IMR-90 (cell line): ENCODE results near the gene CFAP61. TPM values are rescaled to one million over a fixed set of nuclear protein-coding genes. Genes with fewer than 3 reads are reported as not detected.
A peak's percentile ranks its signal among the peaks of the same experiment; 100 is the strongest.

ENCODE experiments used
- ATAC-seq: fragments of 200-7000 bp; cut with Tn5 transposase; 2 replicates; pipeline ENCODE4 v1.9.1; 2020; ENCODE audit warnings: low read depth, mild to moderate bottlenecking, moderate library complexity
- BruUV-seq: library from RNA; stranded (reverse); fragments of 400-500 nt; replicated peaks from 2 replicates; lab custom pipeline; 2021; lab: Mats Ljungman, UMichigan
- CTCF ChIA-PET: fragments of 300-600 bp; formaldehyde crosslinking; extraction: SDS; loops from one replicate; lab custom pipeline; 2021; ENCODE audit warnings: antibody characterized with exemption; lab: Yijun Ruan, JAX
- POLR2A ChIA-PET: fragments of 300-600 bp; sonication (Branson Sonifier 250); formaldehyde crosslinking; loops from one replicate; lab custom pipeline; 2022; ENCODE audit warnings: antibody characterized with exemption; ENCODE audit not compliant: unreplicated experiment; lab: Charles Lee
- DNase-seq: peaks from one replicate; pipeline ENCODE4 v3.0.0; 2013
- H2AFZ ChIP-seq: replicated peaks from 2 replicates; pipeline ENCODE3; 2013; ENCODE audit warnings: low read length, mild to moderate bottlenecking; ENCODE audit not compliant: poor library complexity
- H2AK5ac ChIP-seq: 2 replicates; pipeline ENCODE4 v1.6.1; 2013; ENCODE audit warnings: low read depth, low read length, inconsistent platforms
- H2AK9ac ChIP-seq: replicated peaks from 2 replicates; pipeline ENCODE3; 2013; ENCODE audit warnings: mild to moderate bottlenecking, low read depth, low read length, moderate library complexity; ENCODE audit not compliant: poor library complexity
- H2BK120ac ChIP-seq: 2 replicates; pipeline ENCODE4 v1.6.1; 2013; ENCODE audit warnings: low read depth, low read length, inconsistent platforms
- H2BK15ac ChIP-seq: 3 replicates; pipeline ENCODE4 v1.6.1; 2013; ENCODE audit warnings: low read depth, low read length, inconsistent platforms
- H2BK20ac ChIP-seq: 2 replicates; pipeline ENCODE4 v1.6.1; 2013; ENCODE audit warnings: low read depth, mild to moderate bottlenecking, inconsistent platforms, low read length, moderate library complexity
- H2BK5ac ChIP-seq: 2 replicates; pipeline ENCODE4 v1.6.1; 2013; ENCODE audit warnings: mild to moderate bottlenecking, low read depth, low read length, inconsistent platforms; ENCODE audit not compliant: poor library complexity, severe bottlenecking
- H3K14ac ChIP-seq: replicated peaks from 2 replicates; pipeline ENCODE4 v1.6.1; 2013; ENCODE audit warnings: low read depth, low read length, inconsistent platforms
- H3K18ac ChIP-seq: 2 replicates; pipeline ENCODE4 v1.6.1; 2013; ENCODE audit warnings: low read depth, low read length, control low read depth
- H3K23ac ChIP-seq: 2 replicates; pipeline ENCODE4 v1.6.1; 2013; ENCODE audit warnings: low read depth, low read length, inconsistent platforms
- H3K27ac ChIP-seq: 2 replicates; pipeline ENCODE4 v1.5.1; 2013; ENCODE audit warnings: mild to moderate bottlenecking, control low read depth, low read length; ENCODE audit not compliant: insufficient read depth
- H3K27me3 ChIP-seq: 2 replicates; pipeline ENCODE4 v1.6.1; 2013; ENCODE audit warnings: low read length; ENCODE audit not compliant: control insufficient read depth, insufficient read depth
- H3K36me3 ChIP-seq: 2 replicates; pipeline ENCODE4 v1.6.1; 2013; ENCODE audit warnings: low read length, mixed read lengths; ENCODE audit not compliant: control insufficient read depth, insufficient read depth
- H3K4ac ChIP-seq: 2 replicates; pipeline ENCODE4 v1.6.1; 2013; ENCODE audit warnings: low read depth, low read length, inconsistent platforms
- H3K4me1 ChIP-seq: 2 replicates; pipeline ENCODE4 v1.6.1; 2013; ENCODE audit warnings: low read length, mixed read lengths; ENCODE audit not compliant: control insufficient read depth, insufficient read depth
- H3K4me2 ChIP-seq: 2 replicates; pipeline ENCODE4 v1.6.1; 2013; ENCODE audit warnings: low read depth, mild to moderate bottlenecking, control low read depth, low read length, moderate library complexity
- H3K4me3 ChIP-seq: 2 replicates; pipeline ENCODE4 v1.5.1; 2013; ENCODE audit warnings: low read depth, mild to moderate bottlenecking, control low read depth, low read length, moderate library complexity; ENCODE audit not compliant: insufficient read depth
- H3K56ac ChIP-seq: 2 replicates; pipeline ENCODE4 v1.6.1; 2013; ENCODE audit warnings: low read length, inconsistent platforms; ENCODE audit not compliant: insufficient read depth; ENCODE audit errors: extremely low read depth
- H3K79me1 ChIP-seq, 2 experiments: 2 replicates each; pipeline ENCODE4 v1.6.1; 2013; ENCODE audit warnings: low read length in 2 of 2, inconsistent platforms in 1 of 2, low read depth in 1 of 2
- H3K9ac ChIP-seq: 2 replicates; pipeline ENCODE4 v1.6.1; 2013; ENCODE audit warnings: low read depth, low read length, control low read depth
- H3K9me1 ChIP-seq: 2 replicates; pipeline ENCODE4 v1.6.1; 2013; ENCODE audit warnings: low read length, inconsistent platforms; ENCODE audit not compliant: insufficient read depth
- H3K9me3 ChIP-seq: 2 replicates; pipeline ENCODE4 v1.6.1; 2013; ENCODE audit warnings: low read length; ENCODE audit not compliant: control insufficient read depth, insufficient read depth
- H4K20me1 ChIP-seq: 2 replicates; pipeline ENCODE4 v1.6.1; 2013; ENCODE audit warnings: low read length, inconsistent platforms; ENCODE audit not compliant: insufficient read depth
- H4K5ac ChIP-seq: 2 replicates; pipeline ENCODE4 v1.6.1; 2013; ENCODE audit warnings: mild to moderate bottlenecking, low read depth, low read length, control low read depth
- H4K8ac ChIP-seq, 2 experiments: 2 replicates each; pipeline ENCODE4 v1.6.1; 2013; ENCODE audit warnings: low read depth in 2 of 2, low read length in 2 of 2, control low read depth in 1 of 2, inconsistent platforms in 1 of 2
- H4K91ac ChIP-seq: 2 replicates; pipeline ENCODE4 v1.6.1; 2013; ENCODE audit warnings: low read depth, low read length, inconsistent platforms; ENCODE audit not compliant: insufficient read depth
- BHLHE40 ChIP-seq: fragments of 150-350 bp; IDR thresholded peaks from 2 replicates; pipeline ENCODE4 v1.6.1; 2016; ENCODE audit warnings: mild to moderate bottlenecking, low read depth, low read length
- CEBPB ChIP-seq: IDR thresholded peaks from 2 replicates; pipeline ENCODE4 v1.6.1; 2012; ENCODE audit warnings: low read depth, low read length, improper control_type of control experiment
- whole genome bisulfite sequencing, 2 experiments: methylation state at CpG; one replicate each; pipeline versions ENCODE4 v1.1.5 to v1.1.7; 2013; ENCODE audit warnings: missing lambda C conversion rate in 2 of 2; ENCODE audit not compliant: insufficient read length in 1 of 2; ENCODE audit errors: extremely low coverage in 2 of 2; 5-methylcytosine and 5-hydroxymethylcytosine counted together
- dilution Hi-C: fragments of 300-500 bp; cut with HindIII; formaldehyde crosslinking; loops from one replicate; pipeline ENCODE4 v1.14.3; 2018; ENCODE audit warnings: low sequenced_read_pairs; ENCODE audit not compliant: unreplicated experiment
- in situ Hi-C: fragments of 300-500 bp; cut with MboI; formaldehyde crosslinking; loops from 3 replicates; pipeline ENCODE4 v1.14.3; 2019; ENCODE audit warnings: low sequenced_read_pairs, inconsistent platforms, mixed read lengths
- intact Hi-C: fragments of 100-400 bp; cut with micrococcal nuclease; formaldehyde crosslinking; loops from 2 replicates; pipeline ENCODE4 v1.10.0; 2022
- polyA plus RNA-seq, 3 experiments: library from polyadenylated mRNA; depleted of rRNA; stranded (reverse); fragments of >200 nt; gene quantifications; 2 replicates each; pipeline ENCODE4 v1.2.3, GENCODE V29; 2012; ENCODE audit warnings: low replicate concordance in 1 of 3
- total RNA-seq: library from RNA; depleted of rRNA; stranded (reverse); fragments of >200 nt; gene quantifications from 2 replicates; pipeline ENCODE4 v1.2.3, GENCODE V29; 2012

CFAP61 gene
- total and polyA plus RNA-seq, 2 of the 4 experiments (the other 2 are of a cell fraction), result 0.07 TPM; not detected in 1

DNA sequence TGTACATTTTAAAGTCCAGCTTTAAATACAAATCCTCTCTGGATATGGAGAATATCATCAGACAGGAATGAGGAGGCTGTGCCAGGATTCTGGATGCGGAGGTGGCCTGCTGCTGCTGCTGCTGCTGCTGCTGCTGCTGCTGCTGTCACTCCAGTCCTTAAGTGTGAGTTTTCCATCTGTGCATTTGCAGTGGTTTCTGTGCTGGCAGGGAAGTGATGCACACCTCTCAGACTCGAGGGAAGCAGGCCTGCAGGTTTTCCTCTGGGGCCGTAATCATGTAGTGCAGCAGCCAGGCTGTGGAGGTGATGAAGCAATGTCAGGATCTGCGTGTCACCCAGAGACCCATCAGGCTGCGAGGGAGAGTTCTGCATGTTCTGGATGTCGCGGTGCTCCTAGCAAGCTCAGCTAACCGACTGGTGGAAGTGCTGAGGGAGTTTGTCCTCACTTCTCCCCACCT lies 32.0 kb downstream of the CFAP61 start:
- ATAC-seq, result peak; percentile 29; the same call in 1 of the 2 replicates
- no peaks in the 10 kb centered on the region for H3K9me3 ChIP-seq
- no peak overlapping the region for H3K23ac ChIP-seq
- no peak overlapping the region for H4K91ac ChIP-seq
- CTCF ChIA-PET, result interaction anchor here (1.0 to 2.1 kb wide), 4 partner anchors 11 to 510 kb away, joined by 3 to 9 read pairs (median 4); no protein-coding TSS in a partner anchor
- no peak overlapping the region for H3K4me2 ChIP-seq
- in situ Hi-C loops (loop anchor here (10.0 kb wide), 1 partner anchor 510 kb away; no protein-coding TSS in a partner anchor), intact Hi-C loops (loop anchor here (1.0 to 10.0 kb wide), 4 partner anchors 153 to 740 kb away; no protein-coding TSS in a partner anchor), dilution Hi-C loops (no loop called here)
- H3K9ac ChIP-seq, result no peak overlapping the region
- no peak overlapping the region for H2BK5ac ChIP-seq
- TF ChIP-seq BHLHE40 (no peak), CEBPB (0 out of 2 replicates have a peak, but pooled peaks have one; percentile 9)
- no peaks in the 10 kb centered on the region for H4K20me1 ChIP-seq
- no peaks in the 10 kb centered on the region for H3K79me1 ChIP-seq
- no peak overlapping the region for H3K14ac ChIP-seq
- no peak overlapping the region for H3K18ac ChIP-seq
- no TSS peak for BruUV-seq
- H2BK20ac ChIP-seq, result no peak overlapping the region
- no peak overlapping the region for H3K56ac ChIP-seq
- no peak for DNase-seq
- H4K8ac ChIP-seq, result no peak overlapping the region
- H4K5ac ChIP-seq, result no peak overlapping the region
- no peak overlapping the region for H2AK5ac ChIP-seq
- H3K4me1 ChIP-seq, result no peaks in the 10 kb centered on the region
- H3K9me1 ChIP-seq, result no peaks in the 10 kb centered on the region
- WGBS, 2 experiments, result 52% methylated on average over 3 of the region's 8 CpGs; no CpG with 5 or more reads in 1 of the 2 experiments
- H2BK15ac ChIP-seq, result no peak overlapping the region
- no peaks in the 10 kb centered on the region for H3K36me3 ChIP-seq
- peaks cover 17% of the 10 kb centered on the region for H3K27me3 ChIP-seq
- POLR2A ChIA-PET, result no interaction called here
- no peak overlapping the region for H3K4ac ChIP-seq
- H2AFZ ChIP-seq, result peak overlapping the region; percentile 61
- no peak overlapping the region for H2BK120ac ChIP-seq
- H2AK9ac ChIP-seq, result peak overlapping the region; percentile 51
- no peak overlapping the region for H3K4me3 ChIP-seq
- no peak overlapping the region for H3K27ac ChIP-seq
